GM18861 (cell line): ENCODE results near the gene TARM1.

Experiments used
- ATAC-seq: cut with Tn5 transposase; IDR thresholded peaks from one replicate; pipeline ENCODE4 v1.9.1; 2021; ENCODE audit not compliant: unreplicated experiment

Gene TARM1

GRCh38 chr19:54081032-54081431 is at the start of gene TARM1:
TARM1 (minus strand) TSS chr19:54081365; CDS start chr19:54081340, 25 bp downstream.
- ATAC-seq, result no peak

GRCh38 chr19:54129617-54129996 is 48.4 kb upstream of the TARM1 start:
- no peak for ATAC-seq

- no peak for ATAC-seq
These were observed 47.8 kb upstream of the TARM1 start for GRCh38 chr19:54128796-54129616.

GRCh38 chr19:54128441-54128725 is 47.2 kb upstream of the TARM1 start:
- no peak for ATAC-seq

GRCh38 chr19:54127688-54128440 is 46.7 kb upstream of the TARM1 start:
- ATAC-seq, result no peak

- no peak for ATAC-seq
These were observed 44.5 kb upstream of the TARM1 start for GRCh38 chr19:54125713-54126112.

GRCh38 chr19:54124393-54124792 is 43.2 kb upstream of the TARM1 start:
- no peak for ATAC-seq

- ATAC-seq, result no peak
These were observed 42.5 kb upstream of the TARM1 start for GRCh38 chr19:54123682-54124081.

GRCh38 chr19:54121259-54121658 is 40.1 kb upstream of the TARM1 start:
- no peak for ATAC-seq

- ATAC-seq, result peak; percentile 76
These were observed 34.2 kb upstream of the TARM1 start, which contains the start of the genes PRPF31 and TFPT for GRCh38 chr19:54115109-54116063. PRPF31 (plus strand) TSS chr19:54115754; CDS start chr19:54118279, 2,525 bp downstream. TFPT (minus strand) TSS chr19:54115657; CDS start chr19:54115269, 388 bp downstream.

- no peak for ATAC-seq
These were observed 33.4 kb upstream of the TARM1 start for GRCh38 chr19:54114340-54115108.

GRCh38 chr19:54109651-54110050 is 28.5 kb upstream of the TARM1 start:
- no peak for ATAC-seq

GRCh38 chr19:54108496-54108895 is 27.3 kb upstream of the TARM1 start:
- ATAC-seq, result no peak

GRCh38 chr19:54107876-54108490 is 26.8 kb upstream of the TARM1 start:
- ATAC-seq, result no peak

GRCh38 chr19:54106716-54107115 is 25.6 kb upstream of the TARM1 start:
- ATAC-seq, result no peak

GRCh38 chr19:54105796-54106195 is 24.6 kb upstream of the TARM1 start:
- no peak for ATAC-seq

GRCh38 chr19:54104998-54105715 is 24.0 kb upstream of the TARM1 start:
- no peak for ATAC-seq

GRCh38 chr19:54102421-54103169 is 21.4 kb upstream of the TARM1 start, which contains the start of gene NDUFA3:
NDUFA3 (plus strand) TSS chr19:54102855; CDS start chr19:54102879, 24 bp downstream.
- peak; percentile 97 for ATAC-seq
